ENCODE results near the gene SDHAF3.
A peak's percentile ranks its signal among the peaks of the same experiment; 100 is the strongest.

SDHAF3 gene

DNA sequence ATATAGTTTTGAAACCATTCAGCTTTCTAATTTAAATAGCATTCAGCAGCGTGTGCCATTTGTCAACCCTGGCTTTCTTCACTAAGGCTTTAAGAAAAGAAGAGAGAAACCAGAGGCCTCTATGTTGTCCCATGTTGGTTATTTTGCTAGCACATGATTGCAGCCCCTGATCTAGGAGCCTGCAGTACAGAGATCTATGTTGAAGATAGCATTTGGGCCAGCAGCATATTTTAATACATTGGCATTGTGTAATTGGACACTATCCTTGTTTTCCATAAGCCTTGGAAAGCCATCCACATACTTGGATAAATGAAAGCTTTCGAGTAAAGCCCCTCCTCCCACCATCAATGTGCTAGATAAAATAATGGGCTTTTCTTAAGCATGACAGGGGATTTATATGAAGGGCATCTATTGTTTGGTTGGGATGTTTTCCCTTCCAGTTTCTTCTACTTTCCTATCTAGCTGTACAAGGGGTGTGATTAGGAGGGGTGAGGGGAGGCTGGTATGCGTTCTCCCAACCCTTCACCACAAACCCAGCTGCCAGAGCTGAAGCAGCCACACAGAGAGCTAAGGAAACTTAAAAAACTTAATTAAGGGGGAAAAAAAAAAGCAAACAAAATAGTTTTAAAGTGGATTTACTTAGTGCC is 23.1 kb upstream of the SDHAF3 start:
- no peak overlapping the region for H3K9ac ChIP-seq
- TF ChIP-seq Cebpa-rat (IDR thresholded peaks at IDR 0.05) = no peak
- no peak overlapping the region for H3K27ac ChIP-seq
- H3K36me3 ChIP-seq = no peaks in the 10 kb centered on the region
- H4K20me1 ChIP-seq = no peaks in the 10 kb centered on the region
- no peaks in the 10 kb centered on the region for H3K27me3 ChIP-seq
- no peaks in the 10 kb centered on the region for H3K9me3 ChIP-seq
- H3K4me1 ChIP-seq = no peaks in the 10 kb centered on the region
- no peak overlapping the region for H3K4me3 ChIP-seq
- no peak overlapping the region for H3K4me2 ChIP-seq

DNA sequence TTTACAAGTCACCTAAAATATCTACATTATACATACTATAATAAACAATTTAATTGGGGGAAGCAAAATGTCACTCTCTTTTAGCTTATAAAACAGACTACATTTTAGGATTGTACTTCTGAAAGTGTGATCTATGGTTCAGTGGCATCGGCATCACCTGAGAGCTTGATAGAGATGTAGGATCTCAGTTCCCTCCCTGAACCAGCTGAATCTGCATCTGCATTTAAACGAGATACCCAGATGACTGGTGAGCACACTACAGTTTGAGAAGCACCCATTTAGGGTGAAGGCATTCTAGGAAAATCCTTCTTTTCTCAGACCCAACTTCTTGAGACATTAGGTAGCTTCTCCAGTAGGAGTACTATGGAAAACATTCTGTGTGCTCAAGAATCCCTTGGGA is 21.5 kb upstream of the SDHAF3 start:
- Histone ChIP-seq H3K36me3 (no peaks in the 10 kb centered on the region), H3K27me3 (no peaks in the 10 kb centered on the region), H3K27ac (no peak overlapping the region), H3K9me3 (no peaks in the 10 kb centered on the region), H3K9ac (no peak overlapping the region), H3K4me2 (no peak overlapping the region), H4K20me1 (no peaks in the 10 kb centered on the region), H3K4me3 (no peak overlapping the region), H3K4me1 (no peaks in the 10 kb centered on the region)
- no peak for TF ChIP-seq Cebpa-rat (IDR thresholded peaks at IDR 0.05)

- no peak for TF ChIP-seq Cebpa-rat (IDR thresholded peaks at IDR 0.05)
- Histone ChIP-seq H3K27me3 (no peaks in the 10 kb centered on the region), H3K4me1 (no peaks in the 10 kb centered on the region), H3K9ac (no peak overlapping the region), H3K4me3 (no peak overlapping the region), H3K9me3 (no peaks in the 10 kb centered on the region), H3K27ac (no peak overlapping the region), H4K20me1 (no peaks in the 10 kb centered on the region), H3K4me2 (no peak overlapping the region), H3K36me3 (no peaks in the 10 kb centered on the region)
Measured at GRCh38 chr7:97096661-97097060, 20.8 kb upstream of the SDHAF3 start.

GRCh38 chr7:97104719-97105238 is 12.7 kb upstream of the SDHAF3 start:
- TF ChIP-seq Cebpa-rat (IDR thresholded peaks at IDR 0.05) = no peak
- peaks cover 11% of the 10 kb centered on the region for H3K9me3 ChIP-seq
- H3K4me2 ChIP-seq = no peak overlapping the region
- H3K9ac ChIP-seq = no peak overlapping the region
- H3K4me1 ChIP-seq = no peaks in the 10 kb centered on the region
- H3K4me3 ChIP-seq = no peak overlapping the region
- H3K36me3 ChIP-seq = no peaks in the 10 kb centered on the region
- no peaks in the 10 kb centered on the region for H4K20me1 ChIP-seq
- no peaks in the 10 kb centered on the region for H3K27me3 ChIP-seq
- no peak overlapping the region for H3K27ac ChIP-seq

GRCh38 chr7:97107192-97107800 is 10.2 kb upstream of the SDHAF3 start:
- Histone ChIP-seq H3K4me2 (no peak overlapping the region), H3K27ac (no peak overlapping the region), H3K9ac (no peak overlapping the region), H3K4me1 (no peaks in the 10 kb centered on the region), H3K36me3 (no peaks in the 10 kb centered on the region), H3K27me3 (no peaks in the 10 kb centered on the region), H3K9me3 (peaks cover 19% of the 10 kb centered on the region), H3K4me3 (no peak overlapping the region), H4K20me1 (no peaks in the 10 kb centered on the region)
- TF ChIP-seq Cebpa-rat (IDR thresholded peaks at IDR 0.05) = no peak

DNA sequence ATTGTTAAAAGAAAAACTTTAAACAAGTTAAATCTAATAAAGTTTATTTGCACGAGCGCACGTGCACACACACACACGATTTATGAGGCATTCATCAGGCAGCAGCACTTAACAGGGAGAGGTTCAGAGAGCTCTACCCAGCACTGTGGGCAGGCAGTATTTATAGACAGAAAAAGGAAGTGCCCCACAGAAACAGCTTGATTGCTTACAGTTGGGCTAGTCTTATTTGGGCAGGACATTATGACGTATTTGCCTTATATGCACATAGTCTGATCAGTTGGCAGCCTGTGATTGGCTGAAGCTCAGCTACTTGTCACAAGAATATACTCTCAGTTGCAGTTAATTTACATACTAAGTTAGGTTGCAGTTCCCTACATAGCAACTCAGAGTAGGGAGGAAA is 1.2 kb upstream of the SDHAF3 start:
- H3K4me2 ChIP-seq = peak overlapping the region; percentile 65

GRCh38 chr7:97117035-97117371 is 495 bp upstream of the SDHAF3 start:
- TF ChIP-seq Cebpa-rat (IDR thresholded peaks at IDR 0.05) = no peak
- Histone ChIP-seq H3K27ac (peak overlapping the region; percentile 87), H3K9ac (no peak overlapping the region), H3K4me2 (peak overlapping the region; percentile 65), H3K4me3 (peak overlapping the region; percentile 70), H4K20me1 (no peaks in the 10 kb centered on the region), H3K36me3 (no peaks in the 10 kb centered on the region), H3K4me1 (peaks cover 28% of the 10 kb centered on the region), H3K27me3 (peaks cover 7% of the 10 kb centered on the region; the same call in 1 of the 2 replicates), H3K9me3 (peaks cover 15% of the 10 kb centered on the region)

More for the DNA sequence above, 1.2 kb upstream of the SDHAF3 start:
- H4K20me1 ChIP-seq = no peaks in the 10 kb centered on the region
- peaks cover 15% of the 10 kb centered on the region for H3K9me3 ChIP-seq
- H3K9ac ChIP-seq = no peak overlapping the region
- peak overlapping the region; percentile 87 for H3K27ac ChIP-seq
- peak overlapping the region; percentile 70; the same call in 1 of the 2 replicates for H3K4me3 ChIP-seq
- H3K36me3 ChIP-seq = no peaks in the 10 kb centered on the region
- H3K4me1 ChIP-seq = peaks cover 28% of the 10 kb centered on the region
- peaks cover 7% of the 10 kb centered on the region; the same call in 1 of the 2 replicates for H3K27me3 ChIP-seq
- no peak for TF ChIP-seq Cebpa-rat (IDR thresholded peaks at IDR 0.05)

DNA sequence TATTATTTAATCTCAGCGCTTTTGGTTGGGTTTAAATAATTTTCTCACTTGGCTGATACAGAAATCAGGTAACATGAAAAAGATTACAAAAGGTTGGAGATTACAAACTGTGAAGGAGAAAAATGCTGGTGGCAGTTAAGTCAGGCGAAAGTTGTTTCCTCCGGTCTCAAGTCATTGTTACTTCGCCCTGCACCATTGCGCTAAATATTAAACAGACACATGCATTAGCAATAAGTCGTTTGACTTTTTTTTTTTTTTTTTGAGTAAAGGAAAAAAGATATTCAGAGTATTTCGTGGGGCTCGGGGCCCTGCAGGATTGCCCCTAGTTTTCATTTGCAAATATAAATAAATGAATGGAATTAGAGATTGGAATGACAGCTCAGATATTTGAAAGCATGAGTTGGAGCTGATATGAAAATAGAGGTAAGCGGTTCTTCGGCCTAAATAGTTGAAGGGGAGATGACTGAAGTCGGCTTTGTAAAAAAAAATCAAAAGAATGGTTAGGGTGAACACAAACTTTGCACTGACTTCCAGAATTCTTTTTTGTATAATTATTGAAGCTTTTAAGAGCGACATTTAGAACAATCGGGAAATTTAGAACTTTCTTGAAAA is 914 bp downstream of the SDHAF3 start:
- Histone ChIP-seq H4K20me1 (no peaks in the 10 kb centered on the region), H3K4me2 (peak overlapping the region; percentile 65), H3K27me3 (peaks cover 7% of the 10 kb centered on the region; the same call in 1 of the 2 replicates), H3K9me3 (peaks cover 15% of the 10 kb centered on the region), H3K36me3 (no peaks in the 10 kb centered on the region), H3K4me1 (peaks cover 28% of the 10 kb centered on the region), H3K27ac (peak overlapping the region; percentile 87), H3K4me3 (peak overlapping the region; percentile 70), H3K9ac (peak overlapping the region; percentile 84)
- TF ChIP-seq Cebpa-rat (IDR thresholded peaks at IDR 0.05) = no peak

DNA sequence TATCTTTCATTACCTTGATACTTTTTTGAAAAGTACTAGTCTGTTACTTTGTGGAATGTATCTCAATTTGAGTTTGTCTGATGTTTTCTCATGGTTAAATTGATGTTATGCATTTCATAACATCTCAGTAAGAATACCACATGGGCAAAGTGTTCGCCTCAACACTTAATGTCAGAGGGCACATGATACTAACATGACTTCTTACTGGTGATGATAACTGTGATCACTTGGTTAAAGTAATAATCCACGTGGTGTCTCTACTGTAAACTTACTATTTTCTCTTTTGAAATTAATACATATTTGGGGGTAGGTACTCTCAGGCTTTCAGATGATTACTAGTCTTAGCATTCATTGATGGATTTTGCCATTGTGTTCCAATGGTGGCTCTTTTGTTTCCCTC is 2.2 kb downstream of the SDHAF3 start:
- peak overlapping the region; percentile 65 for H3K4me2 ChIP-seq
- no peak for TF ChIP-seq Cebpa-rat (IDR thresholded peaks at IDR 0.05)
- H3K9me3 ChIP-seq = peaks cover 15% of the 10 kb centered on the region
- H3K36me3 ChIP-seq = no peaks in the 10 kb centered on the region
- no peak overlapping the region; the same call in 1 of the 2 replicates for H3K4me3 ChIP-seq
- H3K27me3 ChIP-seq = peaks cover 7% of the 10 kb centered on the region; the same call in 1 of the 2 replicates
- H3K4me1 ChIP-seq = peaks cover 28% of the 10 kb centered on the region
- no peak overlapping the region for H3K27ac ChIP-seq
- H3K9ac ChIP-seq = no peak overlapping the region
- no peaks in the 10 kb centered on the region for H4K20me1 ChIP-seq

Data from BLaER1 (cell line).